Activated naive CD4-positive, alpha-beta T cell treated with anti-CD3 and anti-CD28 coated beads, Interleukin-2, amount 10 ng/mL, durations not matched to agents 7 days and 5 days (primary cell): Measurements from ENCODE around the gene FHL1.
"Not testable (repeated sequence)": the region's sequence is repeated elsewhere in the genome, so short reads cannot be mapped to it uniquely, and the experiment has no call there.

Experiments used
- CTCF ChIA-PET: fragments of 350-600 bp; sonication (Branson Sonifier 250); formaldehyde crosslinking; loops from one replicate; lab custom pipeline; 2021; ENCODE audit warnings: antibody characterized with exemption; lab: Charles Lee
- DNase-seq: peaks from one replicate; pipeline ENCODE4 v3.0.0-alpha.2; 2020
- H3K27ac Mint-ChIP-seq: one replicate; pipeline ENCODE4 v1.8.0; 2021; ENCODE audit warnings: mild to moderate bottlenecking, moderate library complexity, mixed read lengths
- H3K27me3 Mint-ChIP-seq: one replicate; pipeline ENCODE4 v1.8.0; 2021; ENCODE audit warnings: mild to moderate bottlenecking, mixed read lengths
- H3K36me3 Mint-ChIP-seq: one replicate; pipeline ENCODE4 v1.8.0; 2021; ENCODE audit warnings: mixed read lengths
- H3K4me1 Mint-ChIP-seq: one replicate; pipeline ENCODE4 v1.8.0; 2021; ENCODE audit warnings: mixed read lengths
- H3K4me3 Mint-ChIP-seq: one replicate; pipeline ENCODE4 v1.8.0; 2021; ENCODE audit warnings: mild to moderate bottlenecking, moderate library complexity, mixed read lengths
- H3K9me3 Mint-ChIP-seq: one replicate; pipeline ENCODE4 v1.8.0; 2021; ENCODE audit warnings: mixed read lengths

FHL1 gene

DNA sequence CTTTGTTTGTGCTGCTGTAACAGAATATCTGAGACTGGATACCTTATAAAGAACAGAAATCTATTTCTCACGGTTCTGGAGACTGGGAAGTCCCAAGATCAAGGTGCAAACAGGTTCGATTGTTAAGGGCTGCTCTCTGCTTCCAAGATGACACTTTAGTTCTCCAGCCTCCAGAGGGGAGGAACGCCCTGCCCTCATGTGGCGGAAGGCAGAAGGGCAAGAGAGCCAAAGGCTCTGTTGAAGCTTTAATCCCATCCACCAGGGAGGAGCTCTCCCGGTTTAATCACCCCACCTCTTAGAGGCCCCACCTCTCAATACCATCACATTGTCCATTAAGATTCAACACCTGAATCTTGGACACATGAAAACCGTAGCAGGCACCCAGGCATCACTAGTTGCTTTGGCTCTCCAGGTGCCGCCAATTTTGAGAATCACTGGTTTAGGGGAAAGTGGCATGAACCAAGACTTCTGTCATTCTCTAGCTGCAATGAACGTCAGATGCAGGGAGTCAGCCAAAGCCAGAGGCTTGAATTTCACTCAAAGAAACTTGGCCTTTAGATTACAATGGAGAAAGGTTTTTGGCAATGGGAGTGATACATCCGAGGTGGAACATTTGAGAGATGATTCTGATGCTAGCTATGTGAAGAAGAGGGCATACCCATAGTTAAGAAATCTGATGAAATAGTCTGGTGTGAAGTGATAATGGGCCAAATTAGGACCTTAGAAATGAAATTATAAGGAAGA lies 15.7 kb downstream of the FHL1 start:
- H3K4me3 Mint-ChIP-seq: no peak overlapping the region
- H3K4me1 Mint-ChIP-seq: peaks cover 8% of the 10 kb centered on the region
- H3K36me3 Mint-ChIP-seq: no peaks in the 10 kb centered on the region
- H3K27ac Mint-ChIP-seq: no peak overlapping the region
- no peaks in the 10 kb centered on the region for H3K9me3 Mint-ChIP-seq
- DNase-seq: peak; percentile 62
- CTCF ChIA-PET: interaction anchor here (0.6 to 6.4 kb wide), 19 partner anchors 8 to 147 kb away, joined by 3 to 96 read pairs (median 4); no protein-coding TSS in a partner anchor
- no peaks in the 10 kb centered on the region for H3K27me3 Mint-ChIP-seq

DNA sequence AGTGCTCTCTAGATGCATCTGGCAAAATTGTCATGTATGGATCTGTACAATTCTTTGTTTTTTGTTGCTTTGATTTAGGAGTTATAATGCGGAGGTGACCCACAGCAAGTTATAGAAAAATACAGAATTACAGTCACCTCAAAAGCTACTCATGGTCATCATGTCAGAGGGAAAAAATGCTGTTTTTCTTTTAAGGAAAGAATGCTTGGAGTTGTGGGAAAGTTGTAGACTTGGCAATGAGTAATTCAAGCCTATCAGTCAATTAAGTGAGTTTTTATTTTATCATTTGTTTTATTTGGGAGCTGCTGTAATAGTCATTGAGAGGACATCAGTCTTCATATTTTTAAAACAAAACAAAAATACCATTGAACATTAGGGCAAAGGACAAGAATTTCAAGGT lies 16.4 kb downstream of the FHL1 start:
- Mint-ChIP-seq H3K4me1 (peaks cover 4% of the 10 kb centered on the region), H3K4me3 (no peak overlapping the region), H3K36me3 (no peaks in the 10 kb centered on the region), H3K27me3 (no peaks in the 10 kb centered on the region), H3K9me3 (no peaks in the 10 kb centered on the region), H3K27ac (no peak overlapping the region)
- no peak for DNase-seq
- CTCF ChIA-PET: interaction anchor here (0.6 to 6.4 kb wide), 13 partner anchors 7 to 134 kb away, joined by 3 to 96 read pairs (median 4); no protein-coding TSS in a partner anchor

DNA sequence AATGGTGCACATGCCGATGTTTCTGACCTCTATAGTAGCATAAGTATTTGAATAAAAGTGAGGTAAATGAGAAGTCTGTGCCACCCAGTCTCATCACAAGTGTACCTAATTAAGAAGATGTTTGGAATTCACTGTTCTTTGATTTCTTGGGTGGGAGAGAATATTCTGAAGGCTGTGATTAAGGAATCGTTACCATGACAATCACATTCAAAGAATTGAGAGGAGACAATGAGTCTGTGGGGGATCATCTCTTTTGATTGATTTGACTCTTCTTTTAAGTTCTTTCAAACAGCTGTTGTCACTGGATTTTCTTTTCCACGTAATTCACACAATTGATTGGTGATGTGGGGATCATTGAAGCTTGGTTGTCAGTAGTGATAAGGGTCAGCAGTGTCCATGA lies 18.1 kb downstream of the FHL1 start:
- Mint-ChIP-seq H3K27ac (no peak overlapping the region), H3K4me1 (peaks cover 4% of the 10 kb centered on the region), H3K36me3 (no peaks in the 10 kb centered on the region), H3K27me3 (no peaks in the 10 kb centered on the region), H3K9me3 (no peaks in the 10 kb centered on the region), H3K4me3 (no peak overlapping the region)
- CTCF ChIA-PET: interaction anchor here (0.8 to 2.2 kb wide), 9 partner anchors 31 to 140 kb away, joined by 3 to 11 read pairs (median 4); no protein-coding TSS in a partner anchor
- DNase-seq: no peak

DNA sequence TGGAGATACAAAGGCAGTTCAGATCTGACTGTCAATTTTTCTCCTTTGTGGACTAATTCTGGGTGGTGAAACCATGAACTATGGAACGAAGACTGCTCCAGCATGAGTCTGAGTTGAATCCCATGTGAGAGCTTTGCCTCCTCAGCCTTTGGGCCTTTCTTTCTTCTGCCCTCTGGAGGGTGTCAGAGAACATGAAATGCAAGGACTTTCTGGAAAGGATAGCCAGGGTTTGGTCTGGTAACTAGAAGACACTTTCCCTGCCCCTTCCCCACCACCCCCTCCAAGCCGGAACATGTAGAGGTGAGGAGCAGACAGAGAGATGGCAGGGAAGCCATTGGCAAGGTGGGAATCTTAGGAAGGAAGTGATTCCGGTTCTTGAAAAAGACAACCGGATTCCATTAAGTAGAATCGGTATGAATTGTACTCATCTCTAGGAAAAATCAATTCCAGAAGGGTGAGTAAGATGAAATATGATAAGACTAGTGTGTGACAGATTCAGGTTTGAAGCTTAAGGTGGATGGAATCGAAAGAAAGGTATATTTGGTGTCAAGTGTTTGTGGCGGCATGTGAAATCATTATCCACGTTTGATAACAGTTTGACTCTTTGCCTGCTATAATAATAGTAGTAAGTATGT lies 19.0 kb downstream of the FHL1 start:
- H3K9me3 Mint-ChIP-seq: no peaks in the 10 kb centered on the region
- no peak for DNase-seq
- no peaks in the 10 kb centered on the region for H3K36me3 Mint-ChIP-seq
- CTCF ChIA-PET: interaction anchor here (0.8 to 2.2 kb wide), 10 partner anchors 31 to 529 kb away, joined by 3 to 11 read pairs (median 4); no protein-coding TSS in a partner anchor
- peaks cover 4% of the 10 kb centered on the region for H3K4me1 Mint-ChIP-seq
- no peaks in the 10 kb centered on the region for H3K27me3 Mint-ChIP-seq
- H3K27ac Mint-ChIP-seq: no peak overlapping the region
- no peak overlapping the region for H3K4me3 Mint-ChIP-seq

DNA sequence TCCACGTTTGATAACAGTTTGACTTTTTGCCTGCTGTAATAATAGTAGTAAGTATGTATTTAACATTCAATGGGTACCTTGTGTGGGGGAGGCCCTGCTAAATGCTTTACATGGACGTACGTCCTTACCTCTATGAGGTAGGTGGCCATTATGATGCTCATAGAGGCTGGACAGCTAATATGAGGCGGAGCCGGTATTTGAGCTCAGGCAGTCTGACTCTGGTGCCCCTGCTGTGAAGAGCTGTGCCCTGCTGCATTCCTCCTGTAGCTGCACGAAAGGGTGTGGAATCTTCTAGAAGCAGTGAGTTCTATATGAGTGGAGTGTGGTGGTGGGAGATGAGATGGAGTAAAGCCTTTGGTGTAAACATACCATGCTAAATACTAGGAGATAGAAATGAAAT lies 20.7 kb downstream of the FHL1 start:
- H3K27ac Mint-ChIP-seq, H3K36me3 Mint-ChIP-seq, H3K9me3 Mint-ChIP-seq, H3K4me3 Mint-ChIP-seq, H3K27me3 Mint-ChIP-seq, H3K4me1 Mint-ChIP-seq, CTCF ChIA-PET, DNase-seq: not testable (repeated sequence)

DNA sequence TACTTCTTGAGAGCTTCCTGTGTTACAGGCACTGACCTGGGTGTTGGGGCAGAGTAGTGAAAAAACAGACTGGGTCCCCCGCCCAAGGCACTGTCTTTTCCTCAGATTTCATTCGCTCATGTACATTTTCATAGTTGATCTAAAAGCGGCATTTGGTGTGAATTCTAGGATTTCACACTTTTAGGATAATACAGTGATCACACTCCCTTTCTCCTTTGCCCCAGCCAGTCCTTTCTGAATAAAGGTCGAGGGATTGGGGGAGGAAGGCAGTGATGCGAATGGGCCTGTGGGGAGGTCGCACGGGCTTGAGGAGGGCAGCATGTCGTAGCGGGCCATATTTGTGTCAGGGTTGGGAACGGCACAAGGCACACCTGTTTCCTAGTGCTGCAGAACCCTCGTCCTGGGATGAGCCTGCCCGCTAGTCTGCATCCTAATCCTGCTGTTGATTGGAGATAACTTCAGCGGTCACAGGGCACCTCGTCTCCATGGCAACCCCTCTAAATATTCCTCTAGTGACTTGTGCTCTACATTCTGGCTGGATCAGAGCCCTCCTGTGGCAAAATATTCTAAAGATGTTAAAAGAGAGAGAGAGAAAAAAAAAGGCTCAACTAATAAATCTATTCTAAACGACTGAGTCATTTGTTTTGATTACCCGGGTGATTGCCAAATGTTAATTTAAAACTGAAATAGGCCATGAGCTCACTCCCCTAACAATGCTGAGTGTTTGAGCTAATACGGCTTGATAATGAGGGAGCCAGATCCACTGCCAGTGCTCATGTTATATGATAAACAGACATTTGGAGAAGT lies 21.8 kb downstream of the FHL1 start:
- Mint-ChIP-seq H3K4me3 (no peak overlapping the region), H3K27me3 (no peaks in the 10 kb centered on the region), H3K4me1 (no peaks in the 10 kb centered on the region), H3K36me3 (no peaks in the 10 kb centered on the region), H3K9me3 (no peaks in the 10 kb centered on the region), H3K27ac (no peak overlapping the region)
- CTCF ChIA-PET: no interaction called here
- DNase-seq: no peak

DNA sequence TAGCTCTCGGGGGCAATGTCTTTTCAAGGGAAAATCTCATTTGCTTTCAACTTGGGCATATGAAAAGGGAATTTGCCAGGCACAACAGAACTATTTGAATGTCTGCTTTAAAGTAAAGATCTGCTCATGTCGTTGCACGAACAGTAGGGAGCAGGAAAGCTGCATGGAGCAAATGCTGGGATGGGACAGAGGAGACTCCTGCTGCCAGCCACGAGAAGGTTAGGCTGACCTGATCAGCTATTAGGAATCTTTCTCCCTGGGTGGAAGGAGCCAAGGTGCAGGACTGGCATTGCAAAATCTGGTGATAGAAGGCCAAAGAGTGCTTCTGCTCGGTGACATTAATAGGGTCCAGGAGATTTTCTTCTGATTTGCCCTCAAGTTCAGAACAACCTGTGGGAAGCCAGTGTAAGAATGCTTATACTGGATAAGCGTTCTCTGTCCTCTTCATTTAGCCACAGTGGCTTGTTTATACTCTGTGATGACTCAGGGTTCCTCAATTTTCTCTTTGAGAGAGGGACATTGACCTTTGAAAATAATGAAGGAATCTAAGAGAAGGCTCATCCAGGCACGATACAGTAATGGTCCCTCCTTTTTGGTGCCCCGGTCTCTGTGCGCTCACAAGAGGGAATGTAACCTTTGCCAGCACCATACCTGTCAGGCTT lies 22.9 kb downstream of the FHL1 start:
- DNase-seq: no peak
- Mint-ChIP-seq H3K4me3 (no peak overlapping the region), H3K4me1 (no peaks in the 10 kb centered on the region), H3K27me3 (no peaks in the 10 kb centered on the region), H3K9me3 (no peaks in the 10 kb centered on the region), H3K27ac (no peak overlapping the region), H3K36me3 (no peaks in the 10 kb centered on the region)
- CTCF ChIA-PET: interaction anchor here (1.3 to 1.4 kb wide), 2 partner anchors 8 to 39 kb away, joined by 4 to 6 read pairs; no protein-coding TSS in a partner anchor

DNA sequence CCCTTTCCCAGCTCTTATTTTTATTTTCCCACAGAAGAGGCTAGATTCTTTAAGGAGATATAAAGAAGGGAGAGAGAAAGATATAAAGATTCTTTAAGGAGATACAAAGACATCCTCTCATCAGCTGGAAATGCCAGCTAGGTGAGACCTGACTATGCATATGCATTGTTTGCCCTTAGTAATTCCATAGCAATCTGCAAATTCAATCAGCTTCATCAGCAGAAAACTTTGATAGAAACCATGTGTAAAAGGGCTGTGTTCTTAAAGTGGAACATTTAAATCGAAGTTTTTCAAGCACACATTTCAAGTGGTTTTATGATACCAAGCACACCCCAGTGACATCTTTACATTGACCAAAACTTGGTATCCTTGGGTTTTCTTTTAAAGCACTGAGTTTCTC lies 24.1 kb downstream of the FHL1 start:
- Mint-ChIP-seq H3K4me3 (no peak overlapping the region), H3K9me3 (no peaks in the 10 kb centered on the region), H3K36me3 (no peaks in the 10 kb centered on the region), H3K4me1 (no peaks in the 10 kb centered on the region), H3K27ac (no peak overlapping the region), H3K27me3 (no peaks in the 10 kb centered on the region)
- CTCF ChIA-PET: interaction anchor here (1.3 to 1.4 kb wide), 2 partner anchors 9 to 38 kb away, joined by 4 to 6 read pairs; no protein-coding TSS in a partner anchor
- no peak for DNase-seq

DNA sequence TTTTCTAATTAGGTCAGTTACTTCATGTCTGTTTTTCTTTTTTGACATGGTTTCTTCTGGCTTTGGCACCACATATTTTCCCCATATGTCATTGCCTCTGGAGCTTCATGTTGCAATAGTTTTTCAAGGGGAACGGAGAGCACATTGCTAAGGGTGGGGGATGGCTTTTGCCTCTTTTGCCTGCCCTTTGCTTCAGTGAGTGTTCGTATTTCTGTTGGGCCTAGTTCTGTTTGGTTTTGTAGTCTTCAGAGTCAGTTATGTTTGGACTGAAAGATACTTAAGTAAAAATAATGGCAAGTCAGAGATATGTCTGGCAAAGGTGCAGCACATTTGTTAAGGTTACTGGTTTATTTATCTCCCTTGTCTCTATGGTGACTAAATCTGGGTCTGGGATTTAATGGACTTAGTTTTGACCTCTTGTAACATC lies 29.1 kb downstream of the FHL1 start:
- Mint-ChIP-seq H3K4me1 (no peaks in the 10 kb centered on the region), H3K9me3 (no peaks in the 10 kb centered on the region), H3K27me3 (no peaks in the 10 kb centered on the region), H3K36me3 (no peaks in the 10 kb centered on the region), H3K27ac (no peak overlapping the region), H3K4me3 (no peak overlapping the region)
- DNase-seq: no peak
- CTCF ChIA-PET: no interaction called here

DNA sequence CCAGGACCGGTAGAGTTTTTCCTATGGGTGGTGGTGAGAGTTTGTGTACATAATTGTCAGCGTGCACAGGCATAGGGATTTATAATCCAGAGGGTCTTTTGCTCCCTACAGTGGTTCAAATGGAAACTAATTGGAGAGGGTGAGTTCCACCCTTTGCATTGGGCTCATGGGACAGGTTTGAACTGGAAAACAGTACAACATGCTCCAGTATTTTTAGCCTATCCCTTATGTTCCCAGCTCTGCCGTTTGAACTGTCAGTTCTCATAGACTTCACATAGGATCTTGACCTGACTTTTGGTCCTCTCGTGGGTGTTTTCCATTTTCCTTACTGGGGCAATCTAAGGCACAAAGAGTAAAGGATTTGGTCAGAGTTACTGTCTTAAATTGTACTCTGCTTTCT lies 31.8 kb downstream of the FHL1 start:
- Mint-ChIP-seq H3K4me3 (no peak overlapping the region), H3K36me3 (no peaks in the 10 kb centered on the region), H3K9me3 (no peaks in the 10 kb centered on the region), H3K27me3 (no peaks in the 10 kb centered on the region), H3K27ac (no peak overlapping the region), H3K4me1 (no peaks in the 10 kb centered on the region)
- DNase-seq: no peak
- CTCF ChIA-PET: no interaction called here

DNA sequence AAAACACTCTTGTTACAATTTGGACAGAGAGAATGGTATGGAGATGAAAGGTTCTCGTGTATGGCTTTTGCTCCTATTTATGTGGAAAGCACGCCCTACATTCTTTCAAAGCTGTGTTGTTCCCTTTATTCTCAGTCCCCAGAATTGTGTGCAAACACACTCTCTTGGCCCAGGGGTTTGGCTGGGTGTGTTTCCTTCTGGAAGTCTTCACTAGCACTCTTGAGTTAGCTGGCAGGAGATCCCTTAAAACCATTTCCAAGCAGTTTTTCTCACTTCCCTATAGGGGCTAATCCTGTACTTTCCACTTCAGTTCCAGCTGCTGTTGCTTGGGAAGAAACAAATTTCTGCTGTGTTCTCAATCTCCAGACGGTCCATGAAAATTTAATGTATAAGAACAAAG lies 35.1 kb downstream of the FHL1 start:
- CTCF ChIA-PET: no interaction called here
- no peaks in the 10 kb centered on the region for H3K4me1 Mint-ChIP-seq

DNA sequence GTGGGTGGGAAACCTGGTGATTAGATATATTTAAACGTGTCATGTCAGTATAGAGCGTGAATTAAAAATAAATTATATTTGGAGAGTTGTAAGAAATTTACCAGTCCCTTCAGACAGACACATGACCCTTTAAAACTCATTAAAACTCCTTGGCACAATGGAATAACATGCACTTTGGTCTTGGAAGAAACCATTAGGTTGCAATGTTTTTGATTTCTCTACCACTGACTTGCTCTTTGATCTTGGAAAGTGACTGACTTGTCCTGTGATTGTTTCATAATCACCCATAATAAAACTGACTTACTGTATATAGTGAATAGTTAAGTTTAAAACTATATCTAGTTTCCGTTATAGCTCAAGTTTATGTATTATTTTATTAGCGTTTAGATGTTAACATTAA lies 35.8 kb downstream of the FHL1 start:
- Mint-ChIP-seq H3K4me1 (no peaks in the 10 kb centered on the region), H3K9me3 (no peaks in the 10 kb centered on the region)
- CTCF ChIA-PET: no interaction called here

More for the DNA sequence above, 35.1 kb downstream of the FHL1 start:
- no peak for DNase-seq
- no peaks in the 10 kb centered on the region for H3K36me3 Mint-ChIP-seq
- H3K27me3 Mint-ChIP-seq: no peaks in the 10 kb centered on the region
- H3K9me3 Mint-ChIP-seq: no peaks in the 10 kb centered on the region
- H3K27ac Mint-ChIP-seq: no peak overlapping the region
- no peak overlapping the region for H3K4me3 Mint-ChIP-seq

DNA sequence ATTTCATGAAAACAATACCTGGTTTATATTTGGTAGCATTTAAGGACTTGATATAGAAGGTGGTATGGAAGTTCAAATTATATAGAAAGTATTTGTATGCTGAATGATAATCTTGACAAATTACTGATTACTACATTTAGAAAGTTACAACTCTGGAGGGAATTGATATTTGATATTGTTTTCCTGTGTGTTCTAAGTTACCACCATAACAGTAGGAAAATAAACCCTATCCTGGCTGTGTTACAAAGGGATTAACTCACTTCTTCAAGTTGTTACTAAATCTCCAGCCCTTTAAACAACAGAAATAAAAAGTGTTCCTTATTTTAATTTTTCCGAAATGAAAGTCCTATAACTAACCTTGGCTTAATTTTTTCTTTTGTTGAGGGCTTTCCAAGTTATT lies 36.6 kb downstream of the FHL1 start:
- no peak for DNase-seq
- CTCF ChIA-PET: no interaction called here

More for the DNA sequence above, 35.8 kb downstream of the FHL1 start:
- no peak overlapping the region for H3K27ac Mint-ChIP-seq
- no peak overlapping the region for H3K4me3 Mint-ChIP-seq
- H3K27me3 Mint-ChIP-seq: no peaks in the 10 kb centered on the region
- H3K36me3 Mint-ChIP-seq: no peaks in the 10 kb centered on the region
- no peak for DNase-seq

More for the DNA sequence above, 36.6 kb downstream of the FHL1 start:
- H3K4me1 Mint-ChIP-seq: no peaks in the 10 kb centered on the region
- no peak overlapping the region for H3K4me3 Mint-ChIP-seq
- no peaks in the 10 kb centered on the region for H3K9me3 Mint-ChIP-seq
- H3K27me3 Mint-ChIP-seq: no peaks in the 10 kb centered on the region
- H3K36me3 Mint-ChIP-seq: no peaks in the 10 kb centered on the region
- no peak overlapping the region for H3K27ac Mint-ChIP-seq
